Spinal cord (tissue), 10 donors: ENCODE measurements around the gene GRIK3. TPM values are rescaled to one million over a fixed set of nuclear protein-coding genes. Genes with fewer than 3 reads are reported as not detected.
A peak's percentile ranks its signal among the peaks of the same experiment; 100 is the strongest.

Experiments used
- DNase-seq, 6 donors: peaks; one replicate each; pipeline versions ENCODE4 v3.0.0 to v3.0.0-alpha.2; 2013 to 2015; ENCODE audit warnings: low spot score in 6 of 6, low read depth in 4 of 6
- H3K27ac ChIP-seq: one replicate; pipeline ENCODE4 v1.5.1; 2013; ENCODE audit warnings: low read depth, low read length, control low read depth
- H3K27me3 ChIP-seq: one replicate; pipeline ENCODE4 v1.6.1; 2013; ENCODE audit warnings: low read length; ENCODE audit not compliant: control insufficient read depth, insufficient read depth
- H3K36me3 ChIP-seq: one replicate; pipeline ENCODE4 v1.6.1; 2013; ENCODE audit warnings: low read length; ENCODE audit not compliant: control insufficient read depth, insufficient read depth
- H3K4me1 ChIP-seq: one replicate; pipeline ENCODE4 v1.6.1; 2013; ENCODE audit warnings: low read length; ENCODE audit not compliant: control insufficient read depth, insufficient read depth
- H3K4me3 ChIP-seq: one replicate; pipeline ENCODE4 v1.5.1; 2013; ENCODE audit warnings: low read depth, low read length, control low read depth
- H3K9me3 ChIP-seq: one replicate; pipeline ENCODE4 v1.6.1; 2013; ENCODE audit warnings: low read length; ENCODE audit not compliant: control insufficient read depth, insufficient read depth
- WGBS: methylation state at CpG from one replicate; pipeline ENCODE4 v1.1.5; 2013; ENCODE audit warnings: missing lambda C conversion rate; ENCODE audit not compliant: insufficient coverage; 5-methylcytosine and 5-hydroxymethylcytosine counted together
- polyA plus RNA-seq, 2 donors: library from polyadenylated mRNA; unstranded; fragments of 120-200 nt; gene quantifications; one replicate each; pipeline ENCODE4 v1.2.1, GENCODE V29; 2013; ENCODE audit not compliant: insufficient read length in 2 of 2
- total RNA-seq, 2 donors: library from RNA; depleted of rRNA in 1 of 2; stranded (reverse); fragments of 120-200 nt in 1 of 2; fragments of >200 nt in 1 of 2; gene quantifications; one replicate each; pipeline versions ENCODE4 v1.2.3 to v1.2.4, GENCODE V29; 2013 to 2014
- donor health status: healthy.

GRIK3 gene
- total and polyA plus RNA-seq, 4 donors: 18.5 to 43.6 (median 31.3) TPM

- DNase-seq: peak in 2 of 6 donors; percentile 21 to 66
- 48% methylated on average over 11 of the region's 12 CpGs for WGBS
- Histone ChIP-seq H3K4me1 (peaks cover 56% of the 10 kb centered on the region), H3K9me3 (no peaks in the 10 kb centered on the region), H3K27me3 (peaks cover 42% of the 10 kb centered on the region), H3K27ac (no peak overlapping the region), H3K36me3 (no peaks in the 10 kb centered on the region), H3K4me3 (no peak overlapping the region)
Observed at GRCh38 chr1:37028981-37029617, 5.2 kb downstream of the GRIK3 start.

GRCh38 chr1:37021502-37021901, 12.8 kb downstream of the GRIK3 start:
- Histone ChIP-seq H3K27me3 (peaks cover 2% of the 10 kb centered on the region), H3K27ac (no peak overlapping the region), H3K9me3 (no peaks in the 10 kb centered on the region), H3K36me3 (no peaks in the 10 kb centered on the region), H3K4me1 (peaks cover 5% of the 10 kb centered on the region), H3K4me3 (no peak overlapping the region)
- WGBS: 100% methylated on average over 2 of the region's 2 CpGs
- DNase-seq: no peak

DNA sequence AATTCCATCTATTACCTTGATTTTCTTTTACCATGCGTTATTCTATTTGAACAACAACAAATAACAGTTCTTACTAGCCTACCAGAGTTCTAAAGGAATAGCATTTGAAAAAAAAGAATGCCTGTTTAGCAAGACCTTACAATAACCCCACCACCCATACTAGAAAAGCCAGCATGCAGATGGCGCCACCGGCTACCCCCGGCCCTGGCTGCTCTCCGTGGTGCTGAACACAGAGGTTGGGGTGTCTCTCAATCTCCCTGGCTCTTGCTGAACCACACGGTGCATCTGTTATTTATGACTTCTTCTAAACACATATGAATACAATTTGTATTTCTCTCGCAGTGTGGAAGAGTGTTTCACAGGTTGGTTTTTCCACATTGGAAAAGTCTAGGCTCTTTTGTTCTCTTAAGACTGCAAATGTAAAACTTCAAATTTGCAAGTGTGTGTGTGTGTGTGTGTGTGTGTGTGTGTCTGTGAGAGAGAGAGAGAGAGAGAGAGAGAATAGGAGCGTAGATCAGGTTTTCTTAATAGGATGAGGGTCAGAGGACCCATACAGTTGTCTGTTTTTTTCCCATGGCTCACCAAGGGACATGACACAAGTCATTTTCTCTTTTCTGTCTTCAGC, 13.6 kb downstream of the GRIK3 start:
- WGBS: 40% methylated on average over 1 of the region's 8 CpGs

DNA sequence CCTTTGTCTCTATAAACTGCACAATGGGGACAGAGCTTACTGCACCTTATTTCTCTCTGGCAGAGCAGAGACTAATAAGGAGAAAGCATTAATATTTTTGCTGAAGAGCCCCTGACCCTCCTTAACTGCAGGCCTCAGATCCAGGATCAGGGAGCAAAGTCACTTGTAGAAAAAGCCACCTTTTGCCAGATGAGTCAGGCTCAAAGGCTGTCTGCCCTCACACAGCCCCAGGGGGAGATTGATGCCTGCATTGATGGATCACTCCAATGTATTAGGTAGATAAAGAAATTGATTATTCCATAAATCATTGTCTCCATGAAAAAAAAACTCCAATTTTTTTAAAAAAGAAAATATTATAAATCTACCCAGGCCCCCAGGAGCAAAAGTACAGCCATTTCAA, 15.8 kb downstream of the GRIK3 start:
- Histone ChIP-seq H3K27ac (no peak overlapping the region), H3K4me3 (no peak overlapping the region), H3K9me3 (no peaks in the 10 kb centered on the region), H3K4me1 (no peaks in the 10 kb centered on the region), H3K27me3 (peaks cover 2% of the 10 kb centered on the region), H3K36me3 (no peaks in the 10 kb centered on the region)
- DNase-seq: no peak

More for the DNA sequence above, 13.6 kb downstream of the GRIK3 start:
- Histone ChIP-seq H3K9me3 (no peaks in the 10 kb centered on the region), H3K4me3 (no peak overlapping the region), H3K36me3 (no peaks in the 10 kb centered on the region), H3K4me1 (peaks cover 5% of the 10 kb centered on the region), H3K27ac (no peak overlapping the region), H3K27me3 (peaks cover 2% of the 10 kb centered on the region)
- DNase-seq: peak in 2 of 6 donors; percentile 44 to 61

- Histone ChIP-seq H3K9me3 (no peaks in the 10 kb centered on the region), H3K27ac (no peak overlapping the region), H3K36me3 (no peaks in the 10 kb centered on the region), H3K27me3 (peaks cover 2% of the 10 kb centered on the region), H3K4me3 (no peak overlapping the region), H3K4me1 (no peaks in the 10 kb centered on the region)
- 59% methylated on average over 2 of the region's 4 CpGs for WGBS
- DNase-seq: no peak
Observed at GRCh38 chr1:37017720-37018119, 16.6 kb downstream of the GRIK3 start.

DNA sequence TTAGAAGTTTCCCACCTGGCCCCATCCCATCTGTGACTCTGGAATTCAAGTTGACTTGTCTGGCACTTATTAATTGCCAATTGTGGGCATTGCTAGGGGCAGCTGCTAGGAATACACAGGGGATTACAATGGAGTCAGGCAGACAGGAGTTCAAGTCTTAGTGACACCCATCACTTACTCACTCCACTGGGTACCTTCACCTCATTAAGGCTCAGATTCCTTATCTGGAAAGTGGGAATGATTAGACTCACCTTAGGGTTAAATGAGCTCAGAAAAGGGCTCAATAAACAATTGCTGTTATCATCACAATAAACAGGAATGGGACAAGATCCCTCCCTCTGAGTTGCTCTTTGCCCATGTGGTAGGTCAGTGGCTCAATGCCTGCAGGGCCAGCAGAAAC, 18.2 kb downstream of the GRIK3 start:
- no peaks in the 10 kb centered on the region for H3K36me3 ChIP-seq
- H3K9me3 ChIP-seq: no peaks in the 10 kb centered on the region
- no peak overlapping the region for H3K27ac ChIP-seq
- DNase-seq: no peak
- H3K4me1 ChIP-seq: peaks cover 4% of the 10 kb centered on the region
- H3K27me3 ChIP-seq: peaks cover 2% of the 10 kb centered on the region
- H3K4me3 ChIP-seq: no peak overlapping the region

DNA sequence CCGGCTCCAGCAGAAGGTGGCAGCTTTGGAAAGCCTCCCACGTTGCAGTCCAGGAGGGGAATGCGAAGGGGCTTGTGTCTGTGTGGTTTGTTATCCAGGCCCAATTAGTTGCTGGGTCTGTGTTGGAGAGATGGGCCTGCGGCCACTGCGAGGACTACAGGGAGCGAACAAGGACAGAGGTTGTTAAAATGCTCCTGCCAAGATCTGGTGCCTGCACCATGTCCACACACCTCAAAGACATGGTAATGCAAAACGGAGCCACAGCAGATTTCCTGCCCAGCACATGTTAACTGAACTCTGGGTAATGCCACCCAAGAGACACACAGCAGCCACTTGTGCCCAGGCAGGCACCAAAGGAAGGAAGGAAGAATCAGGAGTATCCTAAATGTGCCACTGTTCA, 18.6 kb downstream of the GRIK3 start:
- 84% methylated on average over 3 of the region's 7 CpGs for WGBS
- H3K36me3 ChIP-seq: no peaks in the 10 kb centered on the region
- H3K4me3 ChIP-seq: no peak overlapping the region
- peaks cover 2% of the 10 kb centered on the region for H3K27me3 ChIP-seq
- H3K4me1 ChIP-seq: peaks cover 4% of the 10 kb centered on the region
- DNase-seq: no peak
- H3K9me3 ChIP-seq: no peaks in the 10 kb centered on the region
- H3K27ac ChIP-seq: no peak overlapping the region

- 52% methylated on average over 3 of the region's 6 CpGs for WGBS
- Histone ChIP-seq H3K27ac (no peak overlapping the region), H3K4me3 (no peak overlapping the region), H3K27me3 (no peaks in the 10 kb centered on the region), H3K4me1 (peaks cover 22% of the 10 kb centered on the region), H3K9me3 (no peaks in the 10 kb centered on the region), H3K36me3 (peaks cover 5% of the 10 kb centered on the region)
- peak in 1 of 6 donors; percentile 49 for DNase-seq
Observed at GRCh38 chr1:37012226-37012625, 22.1 kb downstream of the GRIK3 start.

- no peaks in the 10 kb centered on the region for H3K9me3 ChIP-seq
- H3K27ac ChIP-seq: no peak overlapping the region
- H3K27me3 ChIP-seq: no peaks in the 10 kb centered on the region
- peaks cover 35% of the 10 kb centered on the region for H3K4me1 ChIP-seq
- H3K36me3 ChIP-seq: peaks cover 5% of the 10 kb centered on the region
- no peak for DNase-seq
- 14% methylated on average over 1 of the region's 4 CpGs for WGBS
- H3K4me3 ChIP-seq: no peak overlapping the region
Observed at GRCh38 chr1:37010011-37010410, 24.3 kb downstream of the GRIK3 start.

DNA sequence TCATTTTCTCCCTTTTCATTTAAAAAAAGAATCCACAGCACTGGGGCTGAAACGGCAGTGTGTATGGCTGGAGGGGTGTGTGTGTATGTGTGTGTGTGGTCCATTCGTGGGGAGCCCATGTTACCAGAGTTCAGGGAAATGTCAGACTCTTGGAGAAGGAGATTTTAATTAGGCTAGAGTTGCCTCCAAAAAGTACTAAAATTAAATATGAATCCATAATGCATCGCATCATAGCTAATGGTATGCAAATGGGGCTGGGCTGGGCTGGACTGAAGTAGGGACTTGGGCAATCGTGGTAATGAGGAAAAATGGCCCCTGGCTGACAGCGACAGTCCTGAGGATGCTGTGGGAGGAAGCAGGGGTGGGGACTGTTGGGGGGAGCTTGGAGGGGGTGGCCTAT, 24.8 kb downstream of the GRIK3 start:
- Histone ChIP-seq H3K4me3 (no peak overlapping the region), H3K9me3 (no peaks in the 10 kb centered on the region), H3K27ac (no peak overlapping the region), H3K36me3 (peaks cover 5% of the 10 kb centered on the region), H3K27me3 (no peaks in the 10 kb centered on the region), H3K4me1 (peaks cover 35% of the 10 kb centered on the region)
- DNase-seq: peak in 1 of 6 donors; percentile 53
- 14% methylated on average over 1 of the region's 5 CpGs for WGBS
